GM23248 (cell line): ENCODE results near the gene PHLPP1.

Experiments used
- EZH2 ChIP-seq: fragments of 200-600 bp; sonication (generic); IDR thresholded peaks from 2 replicates; pipeline ENCODE4 v1.6.1; 2018; ENCODE audit warnings: antibody characterized with exemption, mild to moderate bottlenecking; ENCODE audit not compliant: insufficient read depth, poor library complexity, severe bottlenecking
- EZH2phosphoT487 ChIP-seq: fragments of 200-600 bp; sonication (generic); IDR thresholded peaks from 2 replicates; pipeline ENCODE4 v1.6.1; 2018; ENCODE audit warnings: antibody characterized with exemption, moderate library complexity, mild to moderate bottlenecking, low read depth; ENCODE audit not compliant: insufficient read depth

DNA sequence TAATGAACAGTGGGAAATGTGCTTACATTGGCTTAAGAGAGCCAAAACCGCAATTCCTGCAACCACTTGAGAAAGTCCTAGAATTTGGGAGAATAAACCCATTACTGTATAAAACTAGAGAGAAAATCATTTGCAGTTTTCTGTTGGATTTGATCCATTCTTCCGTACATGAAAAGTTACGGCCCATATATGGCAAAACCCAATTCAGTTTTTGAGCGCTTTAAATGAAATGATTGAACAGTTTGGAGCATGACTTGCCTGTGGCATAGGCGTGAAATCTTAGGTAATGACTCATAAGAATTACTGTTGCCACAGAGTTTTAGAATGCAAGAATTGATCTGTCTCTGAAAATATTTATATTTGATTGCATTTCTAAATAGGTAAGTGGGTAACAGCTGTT, 52.0 kb downstream of the PHLPP1 start:
- TF ChIP-seq EZH2phosphoT487 (no peak), EZH2 (no peak)
